A549 (cell line): ENCODE measurements around the gene SLC20A1. TPM values are rescaled to one million over a fixed set of nuclear protein-coding genes. Genes with fewer than 3 reads are reported as not detected.

Experiments
- ATAC-seq, 2 experiments: fragments of 200-7000 bp in 1 of 2; fragments of >200 bp in 1 of 2; cut with Nextera tagmentation in 1 of 2; cut with Tn5 transposase in 1 of 2; 3 replicates each; pipeline versions ENCODE4 v1.8.0 to v1.9.1; 2018 to 2020; ENCODE audit warnings: mild to moderate bottlenecking in 1 of 2, moderate library complexity in 1 of 2
- CTCF ChIA-PET: fragments of 300-600 bp; sonication (Branson Sonifier 250); formaldehyde crosslinking; extraction: SDS; loops from one replicate; lab custom pipeline; 2021; ENCODE audit warnings: antibody characterized with exemption, inconsistent platforms; lab: Yijun Ruan, JAX
- POLR2A ChIA-PET: fragments of 350-600 bp; formaldehyde crosslinking; extraction: SDS; loops from one replicate; lab custom pipeline; 2021; ENCODE audit warnings: antibody characterized with exemption, inconsistent platforms; lab: Yijun Ruan, JAX
- DNase-seq, 2 experiments: peaks; one replicate each; pipeline versions ENCODE4 v3.0.0 to v3.0.0-alpha.2; 2011 to 2016; ENCODE audit warnings: low read depth in 1 of 2, low spot score in 1 of 2
- FAIRE-seq: peaks from 2 replicates; lab custom pipeline; 2011; peaks lifted over from hg19 to GRCh38; lab: Jason Lieb, UNC
- H3K27ac ChIP-seq, 2 experiments: fragments of >200 bp; sonication (Bioruptor Twin); formaldehyde crosslinking; 3 replicates each; pipeline ENCODE4 v1.5.1; 2016 to 2017
- H3K4me1 ChIP-seq: fragments of >200 bp; sonication (Bioruptor Twin); formaldehyde crosslinking; 3 replicates; pipeline ENCODE4 v1.6.1; 2016
- H3K4me2 ChIP-seq: fragments of >200 bp; sonication (Bioruptor Twin); formaldehyde crosslinking; 3 replicates; pipeline ENCODE4 v1.6.1; 2016
- H3K4me3 ChIP-seq: fragments of >200 bp; sonication (Bioruptor Twin); formaldehyde crosslinking; 3 replicates; pipeline ENCODE4 v1.5.1; 2016
- H3K9me3 ChIP-seq: fragments of >200 bp; sonication (Bioruptor Twin); formaldehyde crosslinking; 3 replicates; pipeline ENCODE4 v1.6.1; 2016
- ATOH8 ChIP-seq: fragments of 250-450 bp; sonication (Bioruptor Pico); IDR thresholded peaks from 2 replicates; pipeline ENCODE4 v1.5.0; 2020; ENCODE audit warnings: low read depth, mild to moderate bottlenecking, moderate library complexity
- CBX8 ChIP-seq: fragments of 200-600 bp; sonication (generic); IDR thresholded peaks from 2 replicates; pipeline ENCODE4 v1.6.1; 2016
- EHMT2 ChIP-seq: fragments of 200-600 bp; sonication (generic); IDR thresholded peaks from 2 replicates; pipeline ENCODE4 v1.6.1; 2016; ENCODE audit warnings: antibody characterized with exemption, low read depth, mild to moderate bottlenecking, moderate library complexity
- ESRRA ChIP-seq: fragments of 150-350 bp; IDR thresholded peaks from 2 replicates; pipeline ENCODE4 v1.6.1; 2014; ENCODE audit warnings: mild to moderate bottlenecking, low read length, borderline replicate concordance
- FOSL2 ChIP-seq, 2 experiments: fragments of 450-650 bp in 1 of 2; fragments of >200 bp in 1 of 2; sonication (Bioruptor Twin) in 1 of 2; formaldehyde crosslinking; IDR thresholded peaks; 2 replicates each; pipeline versions ENCODE4 v1.5.0 to v1.6.1; 2016 to 2020; ENCODE audit warnings: mild to moderate bottlenecking in 1 of 2, moderate library complexity in 1 of 2
- HEYL ChIP-seq: fragments of 250-450 bp; sonication (Bioruptor Pico); IDR thresholded peaks from 2 replicates; pipeline ENCODE4 v1.8.0; 2021; ENCODE audit warnings: mild to moderate bottlenecking, moderate library complexity
- HOXA7 ChIP-seq: fragments of 250-450 bp; sonication (Bioruptor Pico); IDR thresholded peaks from 2 replicates; pipeline ENCODE4 v1.5.0; 2020; ENCODE audit warnings: mild to moderate bottlenecking, moderate library complexity
- HOXB5 ChIP-seq: fragments of 250-450 bp; sonication (Bioruptor Pico); IDR thresholded peaks from 2 replicates; pipeline ENCODE4 v1.5.0; 2020; ENCODE audit warnings: mild to moderate bottlenecking, moderate library complexity
- JUN ChIP-seq, 2 experiments: fragments of >200 bp; sonication (Bioruptor Twin); formaldehyde crosslinking; IDR thresholded peaks; 2 replicates in 1 of 2; 3 replicates in 1 of 2; pipeline ENCODE4 v1.6.1; 2016 to 2017
- KDM1A ChIP-seq: fragments of 200-600 bp; sonication (generic); IDR thresholded peaks from 2 replicates; pipeline ENCODE4 v1.6.1; 2016; ENCODE audit warnings: low read depth, mild to moderate bottlenecking
- PHF8 ChIP-seq: fragments of 200-600 bp; sonication (generic); IDR thresholded peaks from 2 replicates; pipeline ENCODE4 v1.6.1; 2016; ENCODE audit warnings: low read depth, mild to moderate bottlenecking, antibody characterized with exemption, moderate library complexity, borderline replicate concordance
- RARB ChIP-seq: fragments of 250-450 bp; sonication (Bioruptor Pico); IDR thresholded peaks from 2 replicates; pipeline ENCODE4 v1.8.0; 2021; ENCODE audit warnings: mild to moderate bottlenecking, moderate library complexity
- RCOR1 ChIP-seq: fragments of 150-350 bp; IDR thresholded peaks from 2 replicates; pipeline ENCODE4 v1.6.1; 2014; ENCODE audit warnings: antibody characterized with exemption, low read length, low read depth
- RFX5 ChIP-seq: fragments of 450-650 bp; IDR thresholded peaks from 2 replicates; pipeline ENCODE4 v1.7.1; 2014; ENCODE audit warnings: antibody characterized with exemption, mild to moderate bottlenecking, moderate library complexity
- TFCP2L1 ChIP-seq: fragments of 250-450 bp; sonication (Bioruptor Pico); IDR thresholded peaks from 2 replicates; pipeline ENCODE4 v1.5.0; 2021; ENCODE audit warnings: mild to moderate bottlenecking
- ZFP36 ChIP-seq: fragments of 450-650 bp; IDR thresholded peaks from 2 replicates; pipeline ENCODE4 v1.6.1; 2014; ENCODE audit warnings: borderline replicate concordance; ENCODE audit not compliant: partially characterized antibody
- ZNF302 ChIP-seq: fragments of 250-450 bp; sonication (Bioruptor Pico); IDR thresholded peaks from 2 replicates; pipeline ENCODE4 v1.9.0; 2021; ENCODE audit warnings: inconsistent platforms, mild to moderate bottlenecking, moderate library complexity
- ZSCAN20 ChIP-seq: fragments of 250-450 bp; sonication (Bioruptor Pico); IDR thresholded peaks from 2 replicates; pipeline ENCODE4 v1.8.0; 2022; ENCODE audit warnings: mild to moderate bottlenecking, moderate library complexity
- WGBS: methylation state at CpG from one replicate; pipeline ENCODE4 v1.1.6; 2017; ENCODE audit errors: missing lambda C conversion rate; 5-methylcytosine and 5-hydroxymethylcytosine counted together
- polyA plus RNA-seq, 4 experiments: library from polyadenylated mRNA; depleted of rRNA in 3 of 4; stranded (reverse); fragments of >200 nt; fragmentation: RNase III in 1 of 4; extraction: RNeasy Plus Mini Kit Qiagen cat#74134 plus additional on column Dnase treatment in 1 of 4; gene quantifications; 2 replicates in 3 of 4; 3 replicates in 1 of 4; pipeline ENCODE4 v1.2.3, GENCODE V29; 2011 to 2017
- TF ChIP-seq, protein P1 (sequence below): fragments of 150-350 bp; IDR thresholded peaks from 2 replicates; pipeline ENCODE4 v1.6.1; 2014; ENCODE audit warnings: low read depth, mild to moderate bottlenecking, low read length

SLC20A1 gene
- polyA plus RNA-seq, 2 of the 4 experiments (the other 2 are of a cell fraction), result 83.6 to 86.8 TPM

DNA sequence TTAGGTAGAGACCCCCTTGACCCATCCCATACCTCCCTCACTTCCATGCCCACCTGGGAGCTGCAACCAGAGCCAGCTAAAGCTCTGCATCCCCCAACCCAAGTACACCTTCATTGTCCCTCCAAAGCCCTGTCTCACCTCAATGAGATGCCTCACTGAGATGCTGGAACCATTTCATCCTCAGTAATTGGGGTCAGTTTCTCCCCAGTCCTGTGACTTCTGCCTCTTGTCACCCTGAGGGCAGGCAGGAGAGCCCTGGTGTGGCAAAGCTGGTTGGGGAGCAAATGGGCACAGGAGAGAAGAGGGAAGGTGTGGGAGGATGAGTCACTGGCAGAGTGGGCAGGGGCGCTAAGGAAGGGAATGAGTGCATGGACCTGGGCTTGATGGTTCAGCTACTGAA is 47.2 kb downstream of the SLC20A1 start:
- ChIA-PET CTCF (interaction anchor here (0.6 to 16.4 kb wide), 11 partner anchors 15 to 266 kb away, joined by 3 to 116 read pairs (median 6); no protein-coding TSS in a partner anchor), POLR2A (interaction anchor here (0.9 to 1.3 kb wide), 2 partner anchors 48 to 66 kb away, joined by 4 to 10 read pairs; partner anchors contain the start of gene SLC20A1)
- Histone ChIP-seq H3K9me3 (no peaks in the 10 kb centered on the region), H3K4me2 (peak overlapping the region; percentile 67), H3K4me3 (no peak overlapping the region), H3K4me1 (peaks cover 46% of the 10 kb centered on the region), H3K27ac (peak overlapping the region; percentile 93 to 94)
- ATAC-seq, result no peak; a peak in 1 of 6 replicates
- DNase-seq, result peak in 1 of 2 experiments; percentile 20
- TF ChIP-seq RFX5 (no peak), FOSL2 (IDR thresholded peaks at IDR 0.05) (no peak), FOSL2 (CRISPR knock-in tag; IDR thresholded peaks at IDR 0.05) (peak; percentile 21; the same call in 1 of the 2 replicates)
- no peak for FAIRE-seq
- 62% methylated on average over 1 of the region's 1 CpG for WGBS

GRCh38 chr2:112693596-112693995 is 47.9 kb downstream of the SLC20A1 start:
- peak overlapping the region; percentile 67; the same call in 2 of the 3 replicates for H3K4me2 ChIP-seq
- no peak for DNase-seq
- CTCF ChIA-PET, result interaction anchor here (1.4 to 16.4 kb wide), 5 partner anchors 14 to 266 kb away, joined by 3 to 116 read pairs (median 15); no protein-coding TSS in a partner anchor
- TF ChIP-seq KDM1A, result no peak
- no peak for TF ChIP-seq EHMT2
- TF ChIP-seq, protein P1, sequence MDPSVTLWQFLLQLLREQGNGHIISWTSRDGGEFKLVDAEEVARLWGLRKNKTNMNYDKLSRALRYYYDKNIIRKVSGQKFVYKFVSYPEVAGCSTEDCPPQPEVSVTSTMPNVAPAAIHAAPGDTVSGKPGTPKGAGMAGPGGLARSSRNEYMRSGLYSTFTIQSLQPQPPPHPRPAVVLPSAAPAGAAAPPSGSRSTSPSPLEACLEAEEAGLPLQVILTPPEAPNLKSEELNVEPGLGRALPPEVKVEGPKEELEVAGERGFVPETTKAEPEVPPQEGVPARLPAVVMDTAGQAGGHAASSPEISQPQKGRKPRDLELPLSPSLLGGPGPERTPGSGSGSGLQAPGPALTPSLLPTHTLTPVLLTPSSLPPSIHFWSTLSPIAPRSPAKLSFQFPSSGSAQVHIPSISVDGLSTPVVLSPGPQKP, result no peak
- TF ChIP-seq ATOH8, result no peak
- no peak for TF ChIP-seq HEYL (CRISPR knock-in tag)
- TF ChIP-seq HOXB5 (CRISPR knock-in tag), result no peak
- no peak for TF ChIP-seq JUN (IDR thresholded peaks at IDR 0.05)
- TF ChIP-seq, all 56 proteins: peak for 0
- Histone ChIP-seq H3K4me1 (peaks cover 39% of the 10 kb centered on the region), H3K9me3 (no peaks in the 10 kb centered on the region), H3K27ac (peak overlapping the region; percentile 93 to 94), H3K4me3 (no peak overlapping the region)
- WGBS, result 88% methylated on average over 9 of the region's 9 CpGs
- POLR2A ChIA-PET, result no interaction called here
- no peak for ATAC-seq
- no peak for FAIRE-seq

- ChIA-PET CTCF (interaction anchor here (0.6 to 16.4 kb wide), 4 partner anchors 20 to 95 kb away, joined by 3 to 116 read pairs (median 24); no protein-coding TSS in a partner anchor), POLR2A (no interaction called here)
- DNase-seq, result no peak
- WGBS, result 87% methylated on average over 12 of the region's 12 CpGs
- Histone ChIP-seq H3K27ac (peak overlapping the region in 1 of 2 experiments; percentile 94; a peak in 4 of 6 replicates), H3K9me3 (no peaks in the 10 kb centered on the region), H3K4me1 (peaks cover 33% of the 10 kb centered on the region), H3K4me3 (no peak overlapping the region), H3K4me2 (no peak overlapping the region)
- ATAC-seq, result no peak
- TF ChIP-seq ZNF302 (CRISPR knock-in tag) (no peak), ESRRA (no peak)
- FAIRE-seq, result no peak
These were observed 48.4 kb downstream of the SLC20A1 start for GRCh38 chr2:112694182-112694581.

GRCh38 chr2:112698834-112699515 is 53.2 kb downstream of the SLC20A1 start:
- Histone ChIP-seq H3K27ac (no peak overlapping the region), H3K4me1 (no peaks in the 10 kb centered on the region), H3K9me3 (no peaks in the 10 kb centered on the region), H3K4me2 (no peak overlapping the region), H3K4me3 (no peak overlapping the region)
- no peak for DNase-seq
- TF ChIP-seq ATOH8 (no peak), RARB (no peak), ZNF302 (CRISPR knock-in tag) (no peak), TFCP2L1 (CRISPR knock-in tag) (no peak), KDM1A (no peak), ZSCAN20 (CRISPR knock-in tag) (no peak), HOXA7 (CRISPR knock-in tag) (no peak), RFX5 (no peak), PHF8 (no peak), ZFP36 (no peak), CBX8 (no peak), RCOR1 (no peak)
- TF ChIP-seq, protein P1, result no peak
- CTCF ChIA-PET, result interaction anchor here (1.4 to 3.7 kb wide), 2 partner anchors 27 to 99 kb away, joined by 4 to 23 read pairs; no protein-coding TSS in a partner anchor
- no peak for ATAC-seq
- WGBS, result 79% methylated on average over 3 of the region's 3 CpGs
- POLR2A ChIA-PET, result interaction anchor here (0.7 kb wide), 1 partner anchor 23 kb away, joined by 3 read pairs; no protein-coding TSS in a partner anchor
- FAIRE-seq, result no peak
